ENCODE data around the gene TPD52L2.
"Not testable (repeated sequence)": the region's sequence is repeated elsewhere in the genome, so short reads cannot be mapped to it uniquely, and the experiment has no call there.

Gene TPD52L2

GRCh38 chr20:63857764-63858392 is 7.2 kb upstream of the TPD52L2 start:
- no peak for DNase-seq

GRCh38 chr20:63858393-63859165 is 6.5 kb upstream of the TPD52L2 start:
- no peak for DNase-seq

- DNase-seq = no peak
These were observed 5.8 kb upstream of the TPD52L2 start for GRCh38 chr20:63859166-63859699.

- DNase-seq = no peak
These were observed 4.6 kb upstream of the TPD52L2 start for GRCh38 chr20:63860325-63861051.

GRCh38 chr20:63861365-63861934 is 3.6 kb upstream of the TPD52L2 start, which contains the start of gene ABHD16B:
Gene ABHD16B, plus strand, starts transcription at chr20:63861498. Its CDS starts 43 bp downstream, at chr20:63861541.
- DNase-seq = no peak

GRCh38 chr20:63861981-63862901 is 2.8 kb upstream of the TPD52L2 start:
- DNase-seq = no peak

GRCh38 chr20:63863021-63863797 is 1.9 kb upstream of the TPD52L2 start:
- no peak for DNase-seq

GRCh38 chr20:63863798-63864544 is 1.1 kb upstream of the TPD52L2 start:
- DNase-seq = no peak

GRCh38 chr20:63864545-63864977 is 509 bp upstream of the TPD52L2 start:
- DNase-seq = no peak

- not testable (repeated sequence) for DNase-seq
These were observed 2.0 kb downstream of the TPD52L2 start for GRCh38 chr20:63867042-63867441.

GRCh38 chr20:63868264-63868663 is 3.2 kb downstream of the TPD52L2 start:
- DNase-seq = no peak

- no peak for DNase-seq
These were observed 8.5 kb downstream of the TPD52L2 start for GRCh38 chr20:63873477-63873971.

- DNase-seq = not testable (repeated sequence)
These were observed 9.2 kb downstream of the TPD52L2 start for GRCh38 chr20:63874241-63874640.

GRCh38 chr20:63876489-63877036 is 11.5 kb downstream of the TPD52L2 start:
- DNase-seq = no peak

GRCh38 chr20:63877755-63878470 is 12.8 kb downstream of the TPD52L2 start:
- DNase-seq = no peak

- DNase-seq = no peak
These were observed 14.0 kb downstream of the TPD52L2 start for GRCh38 chr20:63878899-63879663.

GRCh38 chr20:63880901-63881300 is 15.8 kb downstream of the TPD52L2 start:
- DNase-seq = not testable (repeated sequence)
